Upper lobe of right lung (tissue), 1 donor: Measurements from ENCODE around the gene COX4I1. TPM values are rescaled to one million over a fixed set of nuclear protein-coding genes. Genes with fewer than 3 reads are reported as not detected.
A peak's percentile ranks its signal among the peaks of the same experiment; 100 is the strongest.

Experiments
- ATAC-seq: fragments of 200-7000 bp; cut with Tn5 transposase; one replicate; pipeline ENCODE4 v1.9.1; 2020; ENCODE audit warnings: mild to moderate bottlenecking, moderate library complexity
- DNase-seq: peaks from one replicate; pipeline ENCODE4 v3.0.0-alpha.2; 2020
- H3K27ac ChIP-seq: fragments of 200-600 bp; one replicate; pipeline ENCODE4 v1.8.0; 2022
- H3K27me3 ChIP-seq: fragments of 200-600 bp; one replicate; pipeline ENCODE4 v1.8.0; 2022; ENCODE audit warnings: mild to moderate bottlenecking
- H3K36me3 ChIP-seq: fragments of 200-600 bp; one replicate; pipeline ENCODE4 v1.8.0; 2022
- H3K4me1 ChIP-seq: fragments of 200-600 bp; one replicate; pipeline ENCODE4 v1.8.0; 2022
- H3K4me3 ChIP-seq: fragments of 200-600 bp; one replicate; pipeline ENCODE4 v1.8.0; 2022; ENCODE audit warnings: mild to moderate bottlenecking
- H3K9me3 ChIP-seq: fragments of 200-600 bp; one replicate; pipeline ENCODE4 v1.8.0; 2022
- intact Hi-C: fragments of 100-400 bp; cut with DNase I; formaldehyde crosslinking; loops from one replicate; pipeline ENCODE4 v1.11.0; 2022
- total RNA-seq: library from RNA; stranded (reverse); fragmentation: NEBNext Ultra II Directional; extraction: Animal tissue kit (Norgen Biotek cat#: 25700); gene quantifications from one replicate; pipeline ENCODE4 v1.2.1, GENCODE V29; 2021
- TF ChIP-seq, protein P1 (sequence below): fragments of 200-600 bp; IDR thresholded peaks from one replicate; pipeline ENCODE4 v1.8.0; 2022; ENCODE audit warnings: antibody characterized with exemption
- donor health status: DM: no; HTN: yes; CAD: no; lungs with severe emphysema.

COX4I1 gene
- total RNA-seq, 1 donor from 2014 or later: 382 TPM

- Histone ChIP-seq H3K4me1 (peaks cover 16% of the 10 kb centered on the region), H3K9me3 (no peaks in the 10 kb centered on the region), H3K27me3 (no peaks in the 10 kb centered on the region), H3K27ac (no peak overlapping the region), H3K4me3 (peak overlapping the region; percentile 40), H3K36me3 (no peaks in the 10 kb centered on the region)
- DNase-seq: no peak
- intact Hi-C loops: no loop called here
- TF ChIP-seq, protein P1, sequence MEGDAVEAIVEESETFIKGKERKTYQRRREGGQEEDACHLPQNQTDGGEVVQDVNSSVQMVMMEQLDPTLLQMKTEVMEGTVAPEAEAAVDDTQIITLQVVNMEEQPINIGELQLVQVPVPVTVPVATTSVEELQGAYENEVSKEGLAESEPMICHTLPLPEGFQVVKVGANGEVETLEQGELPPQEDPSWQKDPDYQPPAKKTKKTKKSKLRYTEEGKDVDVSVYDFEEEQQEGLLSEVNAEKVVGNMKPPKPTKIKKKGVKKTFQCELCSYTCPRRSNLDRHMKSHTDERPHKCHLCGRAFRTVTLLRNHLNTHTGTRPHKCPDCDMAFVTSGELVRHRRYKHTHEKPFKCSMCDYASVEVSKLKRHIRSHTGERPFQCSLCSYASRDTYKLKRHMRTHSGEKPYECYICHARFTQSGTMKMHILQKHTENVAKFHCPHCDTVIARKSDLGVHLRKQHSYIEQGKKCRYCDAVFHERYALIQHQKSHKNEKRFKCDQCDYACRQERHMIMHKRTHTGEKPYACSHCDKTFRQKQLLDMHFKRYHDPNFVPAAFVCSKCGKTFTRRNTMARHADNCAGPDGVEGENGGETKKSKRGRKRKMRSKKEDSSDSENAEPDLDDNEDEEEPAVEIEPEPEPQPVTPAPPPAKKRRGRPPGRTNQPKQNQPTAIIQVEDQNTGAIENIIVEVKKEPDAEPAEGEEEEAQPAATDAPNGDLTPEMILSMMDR: no peak
- ATAC-seq: no peak
Measured at GRCh38 chr16:85751698-85752501, 47.6 kb upstream of the COX4I1 start.

DNA sequence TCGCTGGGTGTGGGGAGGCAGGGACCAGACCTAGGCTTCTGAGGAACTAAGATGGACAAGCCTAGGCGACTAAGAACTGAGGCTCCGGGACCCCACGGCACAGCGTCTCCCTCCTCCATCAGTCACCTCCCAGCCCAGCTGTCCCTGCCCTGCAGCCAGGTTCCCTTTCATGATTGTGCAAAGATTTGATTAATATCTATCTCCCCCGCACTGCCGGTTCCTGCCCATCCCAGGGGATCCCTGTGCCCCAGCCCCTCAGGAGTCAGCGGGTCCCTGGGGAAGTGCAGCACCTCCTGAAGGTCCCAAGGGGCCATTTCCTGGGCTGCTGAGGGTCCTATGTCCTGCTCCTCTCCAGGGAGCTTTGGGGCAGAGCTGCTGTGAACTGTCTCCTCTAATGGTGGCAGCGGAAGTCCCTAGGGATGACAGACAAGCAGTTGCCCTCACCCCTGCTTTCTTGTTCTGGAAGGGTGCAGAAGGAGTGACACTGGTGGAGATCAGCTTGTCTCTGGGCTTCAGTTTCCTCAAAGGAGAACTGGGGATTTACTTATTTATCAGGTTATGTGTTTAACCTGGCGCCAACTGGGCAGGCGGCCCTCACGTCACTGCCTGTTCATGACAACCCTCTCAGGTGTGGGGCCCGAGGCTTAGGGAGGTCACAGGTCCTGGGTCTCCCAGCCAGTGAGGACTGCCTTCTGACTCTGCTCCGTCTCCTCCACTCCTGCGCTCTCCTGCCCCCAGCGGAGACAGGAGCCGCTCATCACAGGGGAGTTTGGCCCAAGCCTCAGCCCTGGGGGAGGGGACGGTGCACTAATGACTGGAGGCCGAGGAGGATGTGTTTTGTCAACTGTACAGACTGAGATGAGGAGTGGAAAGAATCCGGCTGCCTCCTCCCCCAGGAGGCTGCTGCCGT, 46.7 kb upstream of the COX4I1 start:
- H3K27ac ChIP-seq: no peak overlapping the region
- H3K27me3 ChIP-seq: no peaks in the 10 kb centered on the region
- H3K4me1 ChIP-seq: peaks cover 16% of the 10 kb centered on the region
- TF ChIP-seq, protein P1: no peak
- H3K9me3 ChIP-seq: no peaks in the 10 kb centered on the region
- no peak overlapping the region for H3K4me3 ChIP-seq
- ATAC-seq (no peak), DNase-seq (no peak)
- no peaks in the 10 kb centered on the region for H3K36me3 ChIP-seq
- intact Hi-C loops: no loop called here

DNA sequence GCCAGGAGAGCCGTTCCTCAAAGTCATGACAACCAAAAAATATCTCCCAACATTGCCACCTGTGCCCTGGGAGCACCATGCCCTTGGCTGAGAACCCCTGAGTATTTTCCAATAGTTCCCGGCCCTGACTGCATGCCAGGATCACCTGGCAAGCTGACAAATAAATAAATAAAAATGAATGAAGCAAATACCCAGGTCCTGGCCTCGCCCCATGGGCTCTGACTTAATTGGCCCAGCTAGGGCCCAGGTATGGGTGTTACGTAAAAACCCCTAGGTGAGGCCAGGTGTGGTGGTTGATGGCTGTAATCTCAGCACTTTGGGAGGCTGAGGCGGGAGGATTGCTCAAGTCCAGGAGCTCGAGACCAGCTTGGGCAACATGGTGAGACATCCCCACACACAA, 45.9 kb upstream of the COX4I1 start:
- Histone ChIP-seq H3K4me1 (peaks cover 16% of the 10 kb centered on the region), H3K27ac (no peak overlapping the region), H3K27me3 (no peaks in the 10 kb centered on the region), H3K36me3 (no peaks in the 10 kb centered on the region), H3K9me3 (no peaks in the 10 kb centered on the region), H3K4me3 (no peak overlapping the region)
- ATAC-seq: no peak
- DNase-seq: no peak
- TF ChIP-seq, protein P1: no peak
- intact Hi-C loops: no loop called here

GRCh38 chr16:85753976-85754375, 45.5 kb upstream of the COX4I1 start:
- no peak for ATAC-seq
- H3K27ac ChIP-seq: no peak overlapping the region

GRCh38 chr16:85754413-85754812, 45.1 kb upstream of the COX4I1 start:
- intact Hi-C loops: no loop called here
- no peak overlapping the region for H3K27ac ChIP-seq

More at GRCh38 chr16:85753976-85754375, 45.5 kb upstream of the COX4I1 start:
- intact Hi-C loops: no loop called here
- Histone ChIP-seq H3K4me3 (no peak overlapping the region), H3K9me3 (no peaks in the 10 kb centered on the region), H3K27me3 (no peaks in the 10 kb centered on the region), H3K4me1 (peaks cover 16% of the 10 kb centered on the region), H3K36me3 (no peaks in the 10 kb centered on the region)
- TF ChIP-seq, protein P1: no peak
- no peak for DNase-seq

More at GRCh38 chr16:85754413-85754812, 45.1 kb upstream of the COX4I1 start:
- no peak for DNase-seq
- ATAC-seq: no peak
- Histone ChIP-seq H3K4me3 (no peak overlapping the region), H3K36me3 (no peaks in the 10 kb centered on the region), H3K9me3 (no peaks in the 10 kb centered on the region), H3K27me3 (no peaks in the 10 kb centered on the region), H3K4me1 (peaks cover 16% of the 10 kb centered on the region)
- TF ChIP-seq, protein P1: no peak
